ENCODE results near the gene SEC22C. TPM values are rescaled to one million over a fixed set of nuclear protein-coding genes. Genes with fewer than 3 reads are reported as not detected.
A peak's percentile ranks its signal among the peaks of the same experiment; 100 is the strongest.

SEC22C gene
- total RNA-seq, 2 donors from 2014 or later, result 78.0 to 120 TPM

DNA sequence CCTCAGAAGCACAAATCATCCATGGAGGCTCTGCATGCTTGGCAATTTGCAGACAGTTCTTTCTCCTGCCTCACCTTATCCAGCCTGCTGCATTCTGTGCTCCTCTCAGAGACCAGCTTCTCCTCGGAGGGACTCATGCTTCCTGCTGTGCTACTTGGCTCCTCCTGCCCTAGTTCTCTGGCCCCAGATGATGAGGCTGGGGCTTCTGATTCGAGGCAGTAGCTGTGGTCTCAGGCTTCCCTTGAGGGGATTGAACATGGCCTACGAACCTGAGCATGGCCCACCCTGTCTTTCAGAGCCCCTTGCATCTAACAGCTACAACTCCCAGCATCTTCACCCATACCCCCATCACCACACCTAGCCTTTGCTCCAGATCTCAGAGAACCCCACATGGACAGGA lies 72.7 kb downstream of the SEC22C start:
- Histone ChIP-seq H3K4me1 (replicated peaks) (peaks cover 9% of the 10 kb centered on the region), H3K36me3 (no peaks in the 10 kb centered on the region), H3K27ac (peak overlapping the region; percentile 15 to 83), H3K9me3 (no peaks in the 10 kb centered on the region), H3K4me3 (no peak overlapping the region), H3K27me3 (replicated peaks; ENCODE audit: insufficient read depth) (no peaks in the 10 kb centered on the region)
- no peak for DNase-seq (ENCODE audit: low spot score)
- TF ChIP-seq POLR2AphosphoS5 (IDR thresholded peaks at IDR 0.05) (no peak), POLR2A (IDR thresholded peaks at IDR 0.05) (no peak)
- TF ChIP-seq, protein P1, sequence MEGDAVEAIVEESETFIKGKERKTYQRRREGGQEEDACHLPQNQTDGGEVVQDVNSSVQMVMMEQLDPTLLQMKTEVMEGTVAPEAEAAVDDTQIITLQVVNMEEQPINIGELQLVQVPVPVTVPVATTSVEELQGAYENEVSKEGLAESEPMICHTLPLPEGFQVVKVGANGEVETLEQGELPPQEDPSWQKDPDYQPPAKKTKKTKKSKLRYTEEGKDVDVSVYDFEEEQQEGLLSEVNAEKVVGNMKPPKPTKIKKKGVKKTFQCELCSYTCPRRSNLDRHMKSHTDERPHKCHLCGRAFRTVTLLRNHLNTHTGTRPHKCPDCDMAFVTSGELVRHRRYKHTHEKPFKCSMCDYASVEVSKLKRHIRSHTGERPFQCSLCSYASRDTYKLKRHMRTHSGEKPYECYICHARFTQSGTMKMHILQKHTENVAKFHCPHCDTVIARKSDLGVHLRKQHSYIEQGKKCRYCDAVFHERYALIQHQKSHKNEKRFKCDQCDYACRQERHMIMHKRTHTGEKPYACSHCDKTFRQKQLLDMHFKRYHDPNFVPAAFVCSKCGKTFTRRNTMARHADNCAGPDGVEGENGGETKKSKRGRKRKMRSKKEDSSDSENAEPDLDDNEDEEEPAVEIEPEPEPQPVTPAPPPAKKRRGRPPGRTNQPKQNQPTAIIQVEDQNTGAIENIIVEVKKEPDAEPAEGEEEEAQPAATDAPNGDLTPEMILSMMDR (IDR thresholded peaks at IDR 0.05), result no peak
- 87% methylated on average over 3 of the region's 3 CpGs for WGBS
- intact Hi-C loops (cut with DNase I), result no loop called here

DNA sequence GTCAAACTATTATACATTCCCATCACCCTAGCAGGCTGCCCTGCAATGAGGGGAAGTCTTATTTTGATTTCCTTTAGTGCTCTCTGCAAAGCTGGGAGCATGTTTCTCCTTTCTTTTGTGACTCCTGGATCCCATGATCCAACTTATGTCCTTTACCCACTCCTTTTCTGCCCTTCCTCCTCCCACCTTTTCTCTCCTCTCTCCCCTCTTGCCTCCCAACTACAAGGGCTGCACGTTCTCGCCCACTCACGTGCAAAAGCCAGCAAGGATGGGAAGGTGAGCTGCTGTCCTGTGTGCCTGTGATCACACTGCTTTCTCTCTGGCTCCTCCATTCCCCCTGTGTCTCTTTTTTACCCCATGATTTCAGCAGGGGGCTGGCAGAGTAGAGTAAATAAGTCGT lies 73.2 kb downstream of the SEC22C start:
- H3K4me1 ChIP-seq (replicated peaks), result peaks cover 9% of the 10 kb centered on the region
- H3K36me3 ChIP-seq, result no peaks in the 10 kb centered on the region
- WGBS, result 66% methylated on average over 4 of the region's 4 CpGs
- DNase-seq (ENCODE audit: low spot score), result no peak
- H3K27me3 ChIP-seq (replicated peaks; ENCODE audit: insufficient read depth), result no peaks in the 10 kb centered on the region
- intact Hi-C loops (cut with DNase I), result no loop called here
- H3K27ac ChIP-seq, result peak overlapping the region; percentile 15 to 83
- TF ChIP-seq POLR2A (IDR thresholded peaks at IDR 0.05), result no peak
- TF ChIP-seq, protein P1 (IDR thresholded peaks at IDR 0.05), result no peak
- no peak for TF ChIP-seq POLR2AphosphoS5 (IDR thresholded peaks at IDR 0.05)
- no peak overlapping the region for H3K4me3 ChIP-seq
- H3K9me3 ChIP-seq, result no peaks in the 10 kb centered on the region

DNA sequence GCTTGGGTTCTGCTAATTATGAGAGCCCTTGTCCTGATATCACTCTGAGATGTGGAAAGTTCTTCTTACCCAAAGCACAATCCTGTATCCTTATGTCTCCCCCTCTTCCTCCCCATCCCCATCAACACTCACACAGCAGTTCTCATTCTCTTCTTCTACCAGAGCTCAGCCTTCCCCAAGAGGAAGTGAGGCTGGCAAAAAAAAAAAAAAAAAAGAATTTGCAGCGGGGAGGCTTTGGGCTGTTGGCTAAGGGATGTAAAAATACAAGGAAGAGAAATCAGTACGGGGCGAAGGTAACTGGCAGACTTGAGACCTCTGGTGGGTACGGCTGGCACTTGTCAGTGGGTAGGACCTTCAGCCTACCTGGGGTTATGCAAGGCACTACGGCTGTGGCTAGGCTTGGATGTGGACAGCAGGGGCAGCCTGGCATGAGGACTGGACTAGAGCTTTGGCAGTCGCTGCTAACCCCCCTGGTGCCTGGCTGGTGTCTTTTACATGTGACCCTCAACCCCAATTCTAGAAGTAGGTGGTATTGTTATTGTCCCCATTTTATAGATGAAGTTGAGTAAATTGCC lies 73.9 kb downstream of the SEC22C start:
- WGBS, result 71% methylated on average over 6 of the region's 6 CpGs
- no peak for TF ChIP-seq POLR2AphosphoS5 (IDR thresholded peaks at IDR 0.05)
- no peak for TF ChIP-seq POLR2A (IDR thresholded peaks at IDR 0.05)
- TF ChIP-seq, protein P1 (IDR thresholded peaks at IDR 0.05), result no peak
- Histone ChIP-seq H3K27ac (peak overlapping the region; percentile 83 to 84), H3K4me3 (no peak overlapping the region), H3K4me1 (replicated peaks) (peaks cover 9% of the 10 kb centered on the region), H3K27me3 (replicated peaks; ENCODE audit: insufficient read depth) (no peaks in the 10 kb centered on the region), H3K9me3 (no peaks in the 10 kb centered on the region), H3K36me3 (no peaks in the 10 kb centered on the region)
- DNase-seq (ENCODE audit: low spot score), result no peak
- intact Hi-C loops (cut with DNase I), result no loop called here

DNA sequence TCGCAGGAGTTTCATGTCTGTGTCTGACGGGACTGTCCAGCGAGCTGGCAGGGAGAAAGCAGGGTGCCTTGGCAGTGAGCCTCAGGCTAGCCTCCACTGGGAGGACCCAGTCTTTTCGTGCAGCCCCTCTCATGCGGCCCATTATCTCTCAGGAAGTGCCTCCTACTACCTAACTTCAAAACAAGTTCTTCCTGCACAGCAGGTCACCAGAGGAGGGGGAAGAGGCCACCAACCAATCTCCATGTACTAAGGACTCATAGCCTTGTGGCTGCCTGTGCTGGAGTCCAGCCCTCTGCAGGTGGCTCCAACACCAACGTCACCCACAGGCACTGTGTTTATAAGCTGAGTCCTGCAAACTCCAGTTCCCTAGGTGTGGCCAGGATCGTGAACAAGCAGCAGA lies 74.5 kb downstream of the SEC22C start:
- no peaks in the 10 kb centered on the region for H3K36me3 ChIP-seq
- H3K4me3 ChIP-seq, result no peak overlapping the region
- 24% methylated on average over 7 of the region's 7 CpGs for WGBS
- no peaks in the 10 kb centered on the region for H3K27me3 ChIP-seq (replicated peaks; ENCODE audit: insufficient read depth)
- peaks cover 9% of the 10 kb centered on the region for H3K4me1 ChIP-seq (replicated peaks)
- H3K9me3 ChIP-seq, result no peaks in the 10 kb centered on the region
- TF ChIP-seq POLR2AphosphoS5 (IDR thresholded peaks at IDR 0.05) (peak; percentile 85), POLR2A (IDR thresholded peaks at IDR 0.05) (no peak)
- TF ChIP-seq, protein P1 (IDR thresholded peaks at IDR 0.05), result peak in 2 of 4 experiments; percentile 18 to 46
- H3K27ac ChIP-seq, result peak overlapping the region; percentile 83 to 84
- peak; percentile 83 for DNase-seq (ENCODE audit: low spot score)
- intact Hi-C loops (cut with DNase I), result no loop called here

DNA sequence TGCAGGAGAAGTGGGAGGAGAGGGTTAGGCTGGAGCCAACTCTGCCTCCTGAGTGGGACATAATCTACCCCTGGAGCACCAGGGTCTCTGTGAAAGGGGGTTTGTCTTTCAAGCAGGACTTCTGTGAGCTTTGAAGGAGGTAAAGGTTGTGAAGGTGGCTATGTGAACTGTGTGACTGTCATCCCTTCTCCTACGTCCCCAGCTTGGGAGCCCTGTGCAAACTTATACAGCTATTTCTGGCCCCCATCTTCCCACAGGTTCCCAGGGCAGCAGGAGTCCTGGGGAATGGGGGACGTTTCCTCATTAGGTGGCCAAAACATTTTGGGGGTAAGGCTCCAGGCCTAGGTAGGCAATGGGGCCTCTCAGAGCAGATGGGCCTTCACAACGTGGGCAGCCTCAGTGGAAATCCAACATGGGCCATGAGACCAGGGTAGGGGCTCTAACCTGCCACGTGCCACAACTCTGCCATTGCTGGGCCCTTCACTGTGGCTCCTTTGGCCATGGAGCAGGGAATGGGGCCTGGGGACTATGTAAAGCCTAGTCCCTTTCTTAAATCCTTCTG lies 75.8 kb downstream of the SEC22C start:
- no peak for DNase-seq (ENCODE audit: low spot score)
- Histone ChIP-seq H3K27me3 (replicated peaks; ENCODE audit: insufficient read depth) (no peaks in the 10 kb centered on the region), H3K9me3 (no peaks in the 10 kb centered on the region), H3K4me3 (no peak overlapping the region), H3K4me1 (replicated peaks) (peaks cover 9% of the 10 kb centered on the region), H3K27ac (peak overlapping the region; percentile 83 to 84), H3K36me3 (no peaks in the 10 kb centered on the region)
- intact Hi-C loops (cut with DNase I), result no loop called here
- 94% methylated on average over 4 of the region's 4 CpGs for WGBS
- TF ChIP-seq POLR2A (IDR thresholded peaks at IDR 0.05), result no peak
- TF ChIP-seq, protein P1 (IDR thresholded peaks at IDR 0.05), result no peak
- no peak for TF ChIP-seq POLR2AphosphoS5 (IDR thresholded peaks at IDR 0.05)

All from prostate gland (tissue), 2 donors.